HG03575 (cell line): ENCODE measurements around the gene SHANK3.

Source experiments
- ATAC-seq: cut with Tn5 transposase; IDR thresholded peaks from one replicate; pipeline ENCODE4 v1.9.1; 2021; ENCODE audit not compliant: unreplicated experiment, insufficient number of reproducible peaks, low FRiP score; ENCODE audit errors: extremely low read depth

SHANK3 gene

GRCh38 chr22:50705851-50706351 lies 33.3 kb downstream of the SHANK3 start:
- ATAC-seq = no peak

GRCh38 chr22:50706481-50707125 lies 34.0 kb downstream of the SHANK3 start:
- no peak for ATAC-seq

GRCh38 chr22:50708474-50708873 lies 35.9 kb downstream of the SHANK3 start:
- ATAC-seq = no peak

GRCh38 chr22:50708996-50709395 lies 36.4 kb downstream of the SHANK3 start:
- no peak for ATAC-seq

- no peak for ATAC-seq
Measured at GRCh38 chr22:50710221-50710620, 37.6 kb downstream of the SHANK3 start.

- no peak for ATAC-seq
Measured at GRCh38 chr22:50710886-50711285, 38.3 kb downstream of the SHANK3 start.

GRCh38 chr22:50711446-50712340 lies 39.1 kb downstream of the SHANK3 start:
- ATAC-seq = no peak

- ATAC-seq = no peak
Measured at GRCh38 chr22:50712341-50713007, 39.9 kb downstream of the SHANK3 start.

- ATAC-seq = no peak
Measured at GRCh38 chr22:50713008-50713385, 40.4 kb downstream of the SHANK3 start.

- no peak for ATAC-seq
Measured at GRCh38 chr22:50713571-50714056, 41.0 kb downstream of the SHANK3 start.

GRCh38 chr22:50714150-50714549 lies 41.5 kb downstream of the SHANK3 start:
- no peak for ATAC-seq

- ATAC-seq = no peak
Measured at GRCh38 chr22:50714631-50715179, 42.1 kb downstream of the SHANK3 start.

- ATAC-seq = no peak
Measured at GRCh38 chr22:50715250-50715649, 42.6 kb downstream of the SHANK3 start.

- no peak for ATAC-seq
Measured at GRCh38 chr22:50715776-50716175, 43.2 kb downstream of the SHANK3 start.

- ATAC-seq = no peak
Measured at GRCh38 chr22:50716290-50717024, 43.8 kb downstream of the SHANK3 start.

- ATAC-seq = no peak
Measured at GRCh38 chr22:50717709-50718351, 45.2 kb downstream of the SHANK3 start.

- ATAC-seq = no peak
Measured at GRCh38 chr22:50718352-50718709, 45.7 kb downstream of the SHANK3 start.

GRCh38 chr22:50719814-50720300 lies 47.2 kb downstream of the SHANK3 start:
- no peak for ATAC-seq
